HG02884 (cell line): ENCODE results near the gene C1S.
"Not testable (repeated sequence)": the region's sequence is repeated elsewhere in the genome, so short reads cannot be mapped to it uniquely, and the experiment has no call there.

Experiments used
- ATAC-seq: cut with Tn5 transposase; IDR thresholded peaks from one replicate; pipeline ENCODE4 v1.9.1; 2021; ENCODE audit warnings: mild to moderate bottlenecking, moderate library complexity; ENCODE audit not compliant: unreplicated experiment

The C1S gene

GRCh38 chr12:7101047-7101693 is 40.7 kb downstream of the C1S start:
- no peak for ATAC-seq

DNA sequence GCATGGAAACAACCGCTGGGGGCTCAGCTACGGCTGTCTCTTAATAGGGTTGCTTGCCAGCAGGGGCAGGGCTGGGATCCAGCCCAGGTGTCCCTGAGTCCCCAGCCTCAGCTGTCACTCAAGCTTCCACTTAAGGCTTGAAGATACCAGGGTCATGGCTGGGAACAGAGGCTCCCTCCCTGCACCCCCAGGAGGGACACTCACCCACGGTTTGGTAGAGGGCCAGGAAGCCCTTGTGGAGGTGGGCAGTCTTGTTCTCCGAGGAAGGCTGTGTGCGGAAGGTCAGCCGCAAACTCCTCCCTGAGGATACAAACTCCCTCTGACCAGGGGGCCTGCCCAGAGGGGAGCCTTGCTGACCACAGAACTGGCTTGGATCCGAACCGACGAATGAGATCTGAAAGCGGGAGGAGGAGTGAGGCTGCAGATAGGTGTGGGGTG is 41.2 kb downstream of the C1S start:
- no peak for ATAC-seq

DNA sequence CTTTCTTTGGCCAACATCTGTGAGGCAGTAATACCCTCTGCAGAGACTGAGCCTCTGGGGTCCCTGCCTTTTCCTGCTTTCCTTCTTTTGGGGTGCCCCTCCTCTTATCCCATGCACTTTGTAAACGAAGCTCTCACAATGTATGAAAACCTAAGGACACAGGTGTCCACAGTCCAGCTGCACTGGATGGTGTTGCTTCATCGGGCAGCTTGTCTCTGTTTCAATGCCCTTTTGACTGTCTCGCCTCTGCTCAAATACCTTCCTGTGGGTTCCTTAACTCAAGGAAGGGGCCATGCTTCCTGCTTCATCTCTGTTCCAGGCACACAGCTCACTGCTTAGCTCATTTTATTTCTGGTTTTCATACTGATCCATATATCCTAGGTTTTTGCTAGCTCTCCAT is 42.1 kb downstream of the C1S start:
- no peak for ATAC-seq

DNA sequence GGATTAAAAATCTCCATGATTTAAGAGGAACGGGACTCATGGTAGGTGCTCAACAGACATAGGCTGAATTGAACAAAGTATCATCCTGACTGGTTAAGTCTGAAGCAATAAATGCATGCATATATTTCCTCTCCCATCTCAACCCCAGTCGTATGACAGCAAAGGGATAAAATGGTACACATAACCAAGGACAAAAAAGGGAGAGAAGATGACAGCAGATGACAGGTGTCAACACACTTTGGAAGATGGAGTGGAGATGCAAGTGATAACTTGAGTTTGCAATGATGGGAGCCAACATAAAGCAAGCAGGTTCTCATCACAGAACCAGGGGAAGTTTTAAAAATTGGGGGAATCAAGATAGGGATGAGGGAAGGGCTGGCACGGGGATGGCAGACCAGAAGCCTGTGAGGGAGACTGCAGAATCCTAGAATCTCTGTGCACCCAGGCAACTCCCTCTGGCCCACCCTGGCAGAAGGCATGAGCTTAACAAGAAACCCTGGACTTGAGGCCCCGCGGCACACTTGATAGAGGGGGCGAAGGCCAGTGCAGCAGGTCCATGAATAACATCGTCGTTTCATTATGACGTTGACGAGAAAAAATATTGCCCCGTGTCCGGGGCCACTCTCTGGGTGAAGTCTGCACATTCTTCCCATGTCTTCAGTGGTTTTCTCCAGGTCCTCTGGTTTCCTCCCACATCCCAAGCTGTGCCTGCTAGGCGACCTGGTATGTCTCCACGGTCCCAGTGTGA is 43.5 kb downstream of the C1S start:
- no peak for ATAC-seq

DNA sequence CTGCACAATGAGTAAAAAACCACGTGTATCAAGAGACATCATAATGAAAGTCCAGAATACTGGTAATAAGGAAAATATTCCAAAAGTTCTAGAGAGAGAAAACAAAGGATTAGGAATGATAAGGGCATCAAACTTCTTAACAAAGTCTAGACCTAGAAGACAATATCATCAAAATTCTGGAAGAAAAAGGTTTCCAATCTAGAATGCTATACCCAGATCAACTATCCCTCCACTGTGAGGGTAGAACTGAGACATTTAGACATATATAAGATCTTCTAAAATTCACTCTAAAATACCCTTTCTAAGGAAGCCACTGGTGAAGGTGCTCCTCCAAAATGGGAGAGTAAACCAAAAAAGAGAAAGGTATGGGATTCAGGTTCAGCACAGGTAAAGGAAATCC is 45.6 kb downstream of the C1S start:
- ATAC-seq = no peak

GRCh38 chr12:7107181-7107580 is 46.7 kb downstream of the C1S start:
- ATAC-seq = not testable (repeated sequence)

- no peak for ATAC-seq
Measured at GRCh38 chr12:7107636-7108002, 47.1 kb downstream of the C1S start.

- peak; percentile 89 for ATAC-seq
Measured at GRCh38 chr12:7108003-7108795, 47.7 kb downstream of the C1S start.

- ATAC-seq = no peak
Measured at GRCh38 chr12:7108796-7109571, 48.5 kb downstream of the C1S start, which contains the start of gene C1RL. Gene C1RL, minus strand, starts transcription at chr12:7109214. Its CDS starts 34 bp downstream, at chr12:7109180.

- no peak for ATAC-seq
Measured at GRCh38 chr12:7109572-7109920, 49.0 kb downstream of the C1S start.

DNA sequence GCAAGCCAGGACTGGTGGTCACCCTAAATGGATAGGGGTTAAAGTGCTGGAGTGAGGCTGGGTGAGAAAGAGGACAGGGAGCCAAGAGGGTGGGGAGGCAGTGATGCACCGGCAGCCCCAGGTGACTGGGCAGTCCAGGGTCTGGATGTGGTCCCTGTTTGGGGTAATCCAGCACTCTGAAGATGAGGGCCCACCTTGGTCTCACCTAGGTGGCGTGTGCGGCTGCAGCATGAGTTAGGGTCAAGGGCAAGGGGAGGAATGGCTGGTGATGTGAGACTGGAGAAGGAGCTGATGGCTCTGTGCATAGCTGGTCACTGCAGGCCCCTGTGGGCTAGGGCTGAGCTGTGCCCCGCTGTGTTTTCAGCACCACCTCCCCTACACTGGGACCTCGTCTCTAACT is 50.1 kb downstream of the C1S start:
- no peak for ATAC-seq

DNA sequence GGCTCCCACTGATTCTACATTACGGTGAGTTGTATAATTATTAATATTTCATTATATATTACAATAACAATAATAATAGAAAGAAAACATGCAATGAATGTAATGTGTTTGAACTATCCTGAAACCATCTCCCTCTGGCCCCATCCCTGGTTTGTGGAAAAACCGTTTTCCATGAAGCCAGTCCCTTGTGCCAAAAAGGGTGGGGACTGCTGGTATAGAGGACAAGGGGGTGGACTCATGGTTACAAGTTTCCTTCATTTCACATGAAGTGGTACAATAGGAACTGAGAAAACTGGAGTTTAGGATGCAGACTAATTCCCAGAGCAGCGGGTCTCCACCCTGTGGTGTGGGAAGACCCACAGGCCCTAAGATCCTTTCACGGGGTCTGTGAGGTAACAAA is 51.5 kb downstream of the C1S start:
- ATAC-seq = no peak

GRCh38 chr12:7113389-7113871 is 52.9 kb downstream of the C1S start:
- no peak for ATAC-seq

DNA sequence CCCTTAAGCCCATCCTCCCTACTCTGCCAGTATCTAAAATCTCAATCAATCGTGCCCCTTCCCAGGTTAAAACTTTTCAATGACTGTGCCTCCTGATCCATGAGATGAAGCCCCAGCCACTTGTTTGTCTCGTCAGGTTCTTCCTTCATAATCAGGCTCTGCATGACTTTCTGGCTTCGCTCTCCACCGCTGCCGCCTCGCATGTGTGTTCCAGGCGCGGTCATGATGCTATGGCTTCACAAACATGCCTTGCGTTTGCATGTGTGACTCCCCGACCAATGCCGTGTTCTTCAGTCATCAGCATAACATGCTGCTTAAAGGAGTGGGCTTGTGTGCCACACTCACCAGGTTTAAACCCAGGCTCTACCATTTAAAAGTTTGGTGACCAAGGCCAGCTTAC is 53.5 kb downstream of the C1S start:
- no peak for ATAC-seq

DNA sequence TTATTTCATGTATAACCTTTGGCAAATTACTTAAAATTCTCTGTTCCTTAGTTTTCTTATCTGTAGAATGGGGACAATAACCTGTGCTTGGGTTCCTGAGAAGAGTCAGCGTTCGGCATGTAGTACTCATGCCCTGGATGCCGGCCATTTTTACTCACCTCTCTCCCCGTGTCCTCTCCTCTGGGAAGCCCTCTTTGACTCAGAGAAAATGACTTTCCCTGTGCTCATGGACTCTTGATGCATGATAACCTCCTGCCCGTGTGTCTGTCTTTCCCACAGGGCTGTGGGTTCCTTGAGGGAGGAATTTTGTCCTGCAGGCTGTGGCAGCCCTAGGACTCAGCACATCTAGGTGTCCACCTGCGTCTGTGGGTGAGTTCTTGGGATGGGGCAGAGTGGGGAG is 54.3 kb downstream of the C1S start:
- no peak for ATAC-seq

- no peak for ATAC-seq
Measured at GRCh38 chr12:7116196-7116595, 55.7 kb downstream of the C1S start.

GRCh38 chr12:7116916-7117315 is 56.4 kb downstream of the C1S start:
- no peak for ATAC-seq

DNA sequence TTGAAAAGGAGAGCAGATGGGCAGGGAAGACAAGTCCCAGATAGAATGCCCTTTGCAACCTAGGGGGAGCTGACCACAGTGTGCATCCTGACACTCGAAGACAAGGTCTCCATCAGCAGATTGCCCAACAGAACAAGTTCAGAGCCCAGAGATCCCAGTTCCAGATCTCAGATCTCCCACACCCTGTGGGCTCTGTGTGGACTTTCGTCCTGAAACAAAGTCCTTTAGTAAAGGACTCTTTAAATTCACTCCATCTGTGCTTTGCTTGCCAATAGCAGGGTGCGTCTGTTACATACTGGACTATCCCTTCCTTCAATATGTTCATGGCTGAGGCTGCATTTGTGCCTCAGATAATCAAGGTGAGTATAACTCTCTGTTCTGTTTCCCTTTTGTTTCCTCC is 57.2 kb downstream of the C1S start:
- ATAC-seq = no peak

DNA sequence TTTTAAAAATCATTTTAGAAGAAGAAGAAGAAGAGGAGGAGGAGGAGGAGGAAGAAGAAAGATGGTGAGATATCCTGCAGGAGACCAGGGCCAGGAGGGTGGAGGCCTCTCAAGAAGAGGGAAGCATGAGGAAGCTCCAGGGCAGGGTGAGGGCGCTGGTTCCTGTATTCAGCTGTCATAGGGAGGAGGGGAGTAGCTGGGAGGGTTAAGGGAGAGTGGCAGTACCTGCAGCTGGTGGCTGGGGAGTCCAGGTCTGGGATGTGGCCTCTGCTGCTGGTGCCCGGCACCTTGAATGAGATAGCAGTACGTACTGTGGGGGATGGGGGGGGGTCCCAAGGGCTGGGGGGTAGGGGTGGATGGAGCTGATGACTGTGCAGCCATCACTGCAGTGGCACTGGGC is 58.4 kb downstream of the C1S start:
- ATAC-seq = no peak

- ATAC-seq = no peak
Measured at GRCh38 chr12:7120166-7120565, 59.6 kb downstream of the C1S start.
